Measurements from ENCODE around the gene PRLR.

GRCh38 chr5:35264509-35264908 lies 34.2 kb upstream of the PRLR start:
- TF ChIP-seq CTCF (IDR thresholded peaks at IDR 0.05; ENCODE audit: low read depth, low read length) (no peak), POLR2A (IDR thresholded peaks at IDR 0.05; ENCODE audit: extremely low read depth, insufficient read length) (no peak), MAX (IDR thresholded peaks at IDR 0.05; ENCODE audit: low read depth, low read length) (no peak)

Measured in NB4 (cell line).